ENCODE measurements around the gene APOD. TPM values are rescaled to one million over a fixed set of nuclear protein-coding genes. Genes with fewer than 3 reads are reported as not detected.

The APOD gene
- total RNA-seq, 6 experiments from 2014 or later = 0.14 to 0.38 TPM; not detected in 4

GRCh38 chr3:195542698-195543499 lies 40.8 kb downstream of the APOD start, which contains the start of gene PPP1R2:
TSS of gene PPP1R2 (minus strand) at chr3:195543325. CDS start at chr3:195543025, 300 bp downstream.
- no peak for TF ChIP-seq CTCF (IDR thresholded peaks at IDR 0.05)
- Mint-ChIP-seq H3K9me3 (no peaks in the 10 kb centered on the region), H3K27me3 (ENCODE audit: insufficient read depth) (peaks cover 4% of the 10 kb centered on the region), H3K27ac (peak within 1 kb of the TSS; percentile 84), H3K4me3 (peak within 1 kb of the TSS; percentile 94), H3K4me1 (ENCODE audit: low read depth) (peaks cover 48% of the 10 kb centered on the region), H3K36me3 (ENCODE audit: low read depth) (no peaks in the 10 kb centered on the region)
- peak; percentile 78 for DNase-seq

GRCh38 chr3:195542316-195542697 lies 41.4 kb downstream of the APOD start:
- Mint-ChIP-seq H3K4me3 (peak overlapping the region; percentile 94), H3K9me3 (no peaks in the 10 kb centered on the region), H3K27me3 (ENCODE audit: insufficient read depth) (peaks cover 4% of the 10 kb centered on the region), H3K4me1 (ENCODE audit: low read depth) (peaks cover 48% of the 10 kb centered on the region), H3K27ac (peak overlapping the region; percentile 84), H3K36me3 (ENCODE audit: low read depth) (no peaks in the 10 kb centered on the region)
- DNase-seq = no peak
- no peak for TF ChIP-seq CTCF (IDR thresholded peaks at IDR 0.05)

GRCh38 chr3:195540511-195540910 lies 43.2 kb downstream of the APOD start:
- Mint-ChIP-seq H3K9me3 (no peaks in the 10 kb centered on the region), H3K4me1 (ENCODE audit: low read depth) (peaks cover 34% of the 10 kb centered on the region)

GRCh38 chr3:195540027-195540426 lies 43.7 kb downstream of the APOD start:
- Mint-ChIP-seq H3K27me3 (ENCODE audit: insufficient read depth) (peaks cover 4% of the 10 kb centered on the region), H3K4me3 (no peak overlapping the region), H3K36me3 (ENCODE audit: low read depth) (no peaks in the 10 kb centered on the region), H3K4me1 (ENCODE audit: low read depth) (peaks cover 29% of the 10 kb centered on the region), H3K27ac (no peak overlapping the region), H3K9me3 (no peaks in the 10 kb centered on the region)
- TF ChIP-seq CTCF (IDR thresholded peaks at IDR 0.05) = no peak
- DNase-seq = no peak

More at GRCh38 chr3:195540511-195540910, 43.2 kb downstream of the APOD start:
- no peak for TF ChIP-seq CTCF (IDR thresholded peaks at IDR 0.05)
- H3K4me3 Mint-ChIP-seq = no peak overlapping the region; the same call in 1 of the 2 replicates
- DNase-seq = no peak
- peaks cover 4% of the 10 kb centered on the region for H3K27me3 Mint-ChIP-seq (ENCODE audit: insufficient read depth)
- H3K36me3 Mint-ChIP-seq (ENCODE audit: low read depth) = no peaks in the 10 kb centered on the region
- no peak overlapping the region for H3K27ac Mint-ChIP-seq

- H3K4me3 Mint-ChIP-seq = no peak overlapping the region
- peaks cover 4% of the 10 kb centered on the region for H3K27me3 Mint-ChIP-seq (ENCODE audit: insufficient read depth)
- TF ChIP-seq CTCF (IDR thresholded peaks at IDR 0.05) = no peak
- H3K36me3 Mint-ChIP-seq (ENCODE audit: low read depth) = no peaks in the 10 kb centered on the region
- H3K27ac Mint-ChIP-seq = no peak overlapping the region
- H3K4me1 Mint-ChIP-seq (ENCODE audit: low read depth) = peaks cover 29% of the 10 kb centered on the region
- DNase-seq = no peak
- no peaks in the 10 kb centered on the region for H3K9me3 Mint-ChIP-seq
These were observed 44.3 kb downstream of the APOD start for GRCh38 chr3:195539479-195539878.

Data from HFFc6 (cell line).